Heart left ventricle (tissue), 16 donors: Measurements from ENCODE around the gene NCOA1. TPM values are rescaled to one million over a fixed set of nuclear protein-coding genes. Genes with fewer than 3 reads are reported as not detected.

Source experiments
- ATAC-seq, 4 donors: fragments of 200-7000 bp; cut with Tn5 transposase; one replicate each; pipeline ENCODE4 v1.9.1; 2020 to 2022; ENCODE audit warnings: moderate library complexity in 4 of 4, mild to moderate bottlenecking in 3 of 4, moderate number of reproducible peaks in 1 of 4
- DNase-seq, 5 donors: peaks; one replicate each; pipeline ENCODE4 v3.0.0-alpha.2; 2020
- H3K27ac ChIP-seq, 12 donors: fragments of 200-600 bp; sonication (generic) in 4 of 12; one replicate each; pipeline versions ENCODE4 v1.5.0 to v1.8.0; 2016 to 2022; ENCODE audit warnings: mild to moderate bottlenecking in 2 of 12
- H3K27me3 ChIP-seq, 9 donors: fragments of 200-600 bp; sonication (generic) in 2 of 9; one replicate each; pipeline versions ENCODE4 v1.5.1 to v1.8.0; 2016 to 2022; ENCODE audit warnings: mild to moderate bottlenecking in 3 of 9
- H3K36me3 ChIP-seq, 9 donors: fragments of 200-600 bp; sonication (generic) in 2 of 9; one replicate each; pipeline versions ENCODE4 v1.5.0 to v1.8.0; 2018 to 2022; ENCODE audit warnings: mild to moderate bottlenecking in 2 of 9
- H3K4me1 ChIP-seq, 12 donors: fragments of 200-600 bp; sonication (generic) in 4 of 12; one replicate each; pipeline versions ENCODE4 v1.5.0 to v1.8.0; 2016 to 2022; ENCODE audit warnings: mild to moderate bottlenecking in 3 of 12
- H3K4me3 ChIP-seq, 12 donors: fragments of 200-600 bp; sonication (generic) in 4 of 12; one replicate each; pipeline versions ENCODE4 v1.5.0 to v1.8.0; 2017 to 2022; ENCODE audit warnings: mild to moderate bottlenecking in 9 of 12, moderate library complexity in 4 of 12
- H3K9me3 ChIP-seq, 12 donors: fragments of 200-600 bp; sonication (generic) in 4 of 12; one replicate each; pipeline versions ENCODE4 v1.5.0 to v1.8.0; 2016 to 2022; ENCODE audit warnings: mild to moderate bottlenecking in 1 of 12
- CTCF ChIP-seq, 12 donors: fragments of 200-600 bp; sonication (generic) in 4 of 12; IDR thresholded peaks; one replicate each; pipeline versions ENCODE4 v1.5.0 to v1.8.0; 2018 to 2022; ENCODE audit warnings: antibody characterized with exemption in 12 of 12, mild to moderate bottlenecking in 5 of 12
- POLR2A ChIP-seq, 2 donors: fragments of 450-650 bp; IDR thresholded peaks; one replicate each; pipeline ENCODE4 v1.6.1; 2017; ENCODE audit warnings: antibody characterized with exemption in 2 of 2, mild to moderate bottlenecking in 2 of 2, moderate library complexity in 2 of 2
- WGBS, 4 donors: extraction: QIAGEN DNeasy Blood & Tissue Kit in 2 of 4; methylation state at CpG; one replicate each; pipeline versions ENCODE4 v1.1.5 to v1.1.7; 2013 to 2018; 5-methylcytosine and 5-hydroxymethylcytosine counted together
- intact Hi-C, 10 donors: fragments of 100-400 bp; cut with DNase I; formaldehyde crosslinking; loops; one replicate each; pipeline versions ENCODE4 v1.11.1 to v1.14.2; 2022
- polyA plus RNA-seq, 2 donors: library from polyadenylated mRNA; stranded (reverse); fragments of 200-250 nt; gene quantifications; one replicate each; pipeline ENCODE4 v1.2.3, GENCODE V29; 2013
- total RNA-seq, 9 donors: library from RNA; depleted of rRNA in 2 of 9; stranded (reverse); fragments of >200 nt in 2 of 9; fragmentation: NEBNext Ultra II Directional in 3 of 9; extraction: Animal tissue kit (Norgen Biotek cat#: 25700) in 3 of 9; gene quantifications; one replicate each; pipeline versions ENCODE4 v1.1.0 to v1.2.4, GENCODE V29; 2016 to 2023
- donor health status: ischemic (EF 13 %, LVEDD 7.1; RV severe dilation, severe dysfunction).
- donor health status: healthy with polysubstance abuse.
- donor health status: DM: no; HTN: yes; CAD: no.
- donor health status: DM: no; HTN: no; CAD: no.
- donor health status: ischemic (EF 25% LVEDD 6.9; RV normal size, moderate dysfunction).
- donor health status: ischemic (EF 25% LVEDD 5.7; RV mildly dilated, moderate dysfunction).
- donor health status: healthy.
- donor health status: DM: yes; HTN: yes; CAD: no.
- donor health status: ischemic (EF 35%, LVEDD 5.7; RV mildly dilated, moderate dysfunction).
- donor health status: nonischemic (EF 11% LVEDD 7.7; RV severe dilation, severe dysfunction).
- donor health status: DM: yes; HTN: yes; CAD: no.
- donor health status: PGD.
- donor health status: ischemic (EF 29% LVEDD 5.4; RV normal size, mild dysfunction).
- donor health status: nonischemic (EF 23%, LVEDD 6.1; RV moderate dilation, normal function).

Gene NCOA1
- total and polyA plus RNA-seq, 11 donors: 8.5 to 42.3 (median 32.4) TPM

GRCh38 chr2:24456599-24457556 lies 34.2 kb upstream of the NCOA1 start:
- 75 to 80% (median 78%) methylated on average over 8 of the region's 8 CpGs for WGBS, 4 donors
- Histone ChIP-seq H3K27me3 (no peaks in the 10 kb centered on the region), H3K4me1 (peaks cover 0 to 24% (median 4%) of the 10 kb centered on the region in 12 donors), H3K27ac (peak overlapping the region in 1 of 12 donors; percentile 19), H3K9me3 (no peaks in the 10 kb centered on the region), H3K36me3 (no peaks in the 10 kb centered on the region), H3K4me3 (no peak overlapping the region)
- ATAC-seq: peak; percentile 76 to 98 (median 94)
- DNase-seq: peak in 4 of 5 donors; percentile 52 to 84 (median 72)
- TF ChIP-seq CTCF (IDR thresholded peaks at IDR 0.05) (no peak), POLR2A (IDR thresholded peaks at IDR 0.05) (no peak)
- intact Hi-C loops: no loop called here

- H3K27me3 ChIP-seq: no peaks in the 10 kb centered on the region
- peaks cover 0 to 19% (median 4%) of the 10 kb centered on the region in 12 donors for H3K4me1 ChIP-seq
- DNase-seq (no peak), ATAC-seq (no peak)
- TF ChIP-seq POLR2A (IDR thresholded peaks at IDR 0.05): no peak
- no peak for TF ChIP-seq CTCF (IDR thresholded peaks at IDR 0.05)
- H3K27ac ChIP-seq: no peak overlapping the region
- H3K4me3 ChIP-seq: no peak overlapping the region
- H3K9me3 ChIP-seq: no peaks in the 10 kb centered on the region
- intact Hi-C loops: no loop called here
- H3K36me3 ChIP-seq: no peaks in the 10 kb centered on the region
- 84 to 91% (median 87%) methylated on average over 5 of the region's 5 CpGs for WGBS, 4 donors
These were observed 33.2 kb upstream of the NCOA1 start for GRCh38 chr2:24457696-24458386.

GRCh38 chr2:24459224-24460161 lies 31.6 kb upstream of the NCOA1 start:
- no peaks in the 10 kb centered on the region for H3K9me3 ChIP-seq
- peaks cover 0 to 4% (median 0%) of the 10 kb centered on the region in 12 donors for H3K4me1 ChIP-seq
- no peaks in the 10 kb centered on the region for H3K27me3 ChIP-seq
- 83 to 92% (median 88%) methylated on average over 5 of the region's 5 CpGs for WGBS, 4 donors
- no peak for TF ChIP-seq POLR2A (IDR thresholded peaks at IDR 0.05)
- no peak for TF ChIP-seq CTCF (IDR thresholded peaks at IDR 0.05)
- DNase-seq (no peak), ATAC-seq (no peak)
- H3K4me3 ChIP-seq: no peak overlapping the region
- intact Hi-C loops: no loop called here
- H3K36me3 ChIP-seq: no peaks in the 10 kb centered on the region
- no peak overlapping the region for H3K27ac ChIP-seq
